ENCODE measurements around the gene SLC22A7.

SLC22A7 gene

DNA sequence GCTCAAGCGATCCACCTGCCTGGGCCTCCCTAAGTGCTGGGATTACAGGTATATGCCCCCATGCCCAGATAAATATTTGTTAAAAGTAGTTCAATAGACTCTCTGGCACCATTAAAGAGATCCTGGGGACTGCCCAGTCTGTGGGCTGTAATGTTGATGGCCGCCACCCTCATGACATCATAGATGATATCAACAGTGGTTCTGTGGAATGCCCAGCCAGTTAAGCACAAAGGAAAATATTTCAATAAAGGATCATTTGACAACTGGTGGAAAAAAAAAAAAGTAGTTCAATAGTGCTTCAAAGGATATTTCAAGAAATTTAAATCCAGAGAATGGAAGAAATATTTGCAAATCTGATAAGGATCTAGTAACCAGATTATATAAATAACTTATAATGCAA is 12.1 kb downstream of the SLC22A7 start:
- TF ChIP-seq, protein P1, sequence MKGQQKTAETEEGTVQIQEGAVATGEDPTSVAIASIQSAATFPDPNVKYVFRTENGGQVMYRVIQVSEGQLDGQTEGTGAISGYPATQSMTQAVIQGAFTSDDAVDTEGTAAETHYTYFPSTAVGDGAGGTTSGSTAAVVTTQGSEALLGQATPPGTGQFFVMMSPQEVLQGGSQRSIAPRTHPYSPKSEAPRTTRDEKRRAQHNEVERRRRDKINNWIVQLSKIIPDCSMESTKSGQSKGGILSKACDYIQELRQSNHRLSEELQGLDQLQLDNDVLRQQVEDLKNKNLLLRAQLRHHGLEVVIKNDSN (IDR thresholded peaks at IDR 0.05) = no peak
- TF ChIP-seq RAD21 (IDR thresholded peaks at IDR 0.05; ENCODE audit: low read depth) (no peak), MAX (IDR thresholded peaks at IDR 0.05) (no peak), EGR1 (IDR thresholded peaks at IDR 0.05) (no peak), FOXM1 (IDR thresholded peaks at IDR 0.05; ENCODE audit: borderline replicate concordance, low read depth) (no peak)

DNA sequence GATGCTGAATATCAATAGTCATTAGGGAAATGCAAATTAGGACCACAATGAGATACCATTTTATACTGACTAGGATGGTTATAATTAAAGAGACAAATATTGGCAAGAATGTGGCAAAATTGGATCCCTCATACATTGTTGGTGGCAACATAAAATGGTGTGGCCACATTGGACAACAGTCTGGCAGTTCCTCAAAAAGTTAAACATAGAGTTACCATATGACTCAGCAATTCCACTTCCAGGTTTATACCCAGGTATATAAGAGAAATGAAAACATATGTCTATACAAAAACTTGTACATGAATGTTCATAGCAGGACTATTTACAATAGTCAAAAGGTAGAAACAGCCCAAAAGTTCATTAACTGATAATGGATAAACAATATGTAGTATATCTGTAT is 12.6 kb downstream of the SLC22A7 start:
- TF ChIP-seq RAD21 (IDR thresholded peaks at IDR 0.05; ENCODE audit: low read depth) = no peak
- TF ChIP-seq FOXM1 (IDR thresholded peaks at IDR 0.05; ENCODE audit: borderline replicate concordance, low read depth) = no peak
- TF ChIP-seq, protein P1 (IDR thresholded peaks at IDR 0.05) = no peak
- no peak for TF ChIP-seq TEAD4 (IDR thresholded peaks at IDR 0.05)
- TF ChIP-seq TCF12 (IDR thresholded peaks at IDR 0.05; ENCODE audit: low read depth) = no peak
- TF ChIP-seq TAF1 (IDR thresholded peaks at IDR 0.05; ENCODE audit: low read depth) = no peak
- TF ChIP-seq EP300 (IDR thresholded peaks at IDR 0.05; ENCODE audit: borderline replicate concordance) = no peak
- no peak for TF ChIP-seq NFIC (IDR thresholded peaks at IDR 0.05)
- no peak for TF ChIP-seq ZBTB7A (IDR thresholded peaks at IDR 0.05; ENCODE audit: low read depth)
- no peak for TF ChIP-seq YY1 (IDR thresholded peaks at IDR 0.05; ENCODE audit: low read depth)
- no peak for TF ChIP-seq CEBPB (IDR thresholded peaks at IDR 0.05)
- no peak for TF ChIP-seq EGR1 (IDR thresholded peaks at IDR 0.05)
- no peak for TF ChIP-seq MAX (IDR thresholded peaks at IDR 0.05)

GRCh38 chr6:43311666-43312065 is 13.6 kb downstream of the SLC22A7 start:
- TF ChIP-seq ZBTB7A (IDR thresholded peaks at IDR 0.05; ENCODE audit: low read depth) = no peak
- no peak for TF ChIP-seq MAX (IDR thresholded peaks at IDR 0.05)
- no peak for TF ChIP-seq TCF12 (IDR thresholded peaks at IDR 0.05; ENCODE audit: low read depth)
- TF ChIP-seq EP300 (IDR thresholded peaks at IDR 0.05; ENCODE audit: borderline replicate concordance) = no peak

- no peak for TF ChIP-seq CEBPB (IDR thresholded peaks at IDR 0.05)
- no peak for TF ChIP-seq CREB1 (IDR thresholded peaks at IDR 0.05; ENCODE audit: low read depth)
- no peak for TF ChIP-seq TCF12 (IDR thresholded peaks at IDR 0.05; ENCODE audit: low read depth)
Measured at GRCh38 chr6:43313813-43314212, 15.8 kb downstream of the SLC22A7 start.

- no peak for TF ChIP-seq MAX (IDR thresholded peaks at IDR 0.05)
- TF ChIP-seq TAF1 (IDR thresholded peaks at IDR 0.05; ENCODE audit: low read depth) = no peak
Measured at GRCh38 chr6:43318011-43318410, 20.0 kb downstream of the SLC22A7 start.

GRCh38 chr6:43325876-43326275 is 27.8 kb downstream of the SLC22A7 start:
- TF ChIP-seq, protein P1 (IDR thresholded peaks at IDR 0.05) = no peak

GRCh38 chr6:43328528-43328927 is 30.5 kb downstream of the SLC22A7 start:
- TF ChIP-seq FOXM1 (IDR thresholded peaks at IDR 0.05; ENCODE audit: borderline replicate concordance, low read depth) (no peak), RAD21 (IDR thresholded peaks at IDR 0.05; ENCODE audit: low read depth) (no peak), YY1 (IDR thresholded peaks at IDR 0.05; ENCODE audit: low read depth) (no peak), TAF1 (IDR thresholded peaks at IDR 0.05; ENCODE audit: low read depth) (no peak)
- TF ChIP-seq, protein P1 (IDR thresholded peaks at IDR 0.05) = no peak

DNA sequence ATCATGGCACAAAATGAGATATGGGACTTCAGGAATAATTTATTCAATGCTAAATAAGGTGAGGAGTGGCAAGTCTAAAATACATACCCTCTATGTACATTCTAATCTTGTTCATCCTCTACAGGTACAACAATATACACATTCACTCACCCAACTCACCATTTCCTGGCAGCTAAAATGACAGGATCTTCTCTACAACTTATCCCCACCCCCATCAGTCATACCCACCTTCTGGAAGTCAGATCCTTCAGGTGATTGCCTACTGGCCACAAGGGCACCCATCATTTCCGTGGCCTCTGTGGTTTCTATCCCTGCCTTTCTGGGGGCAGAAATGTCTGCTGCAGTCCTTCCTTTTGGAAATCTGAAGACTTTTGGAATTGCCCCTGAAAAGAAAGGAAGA is 33.4 kb downstream of the SLC22A7 start:
- no peak for TF ChIP-seq NFIC (IDR thresholded peaks at IDR 0.05)
- TF ChIP-seq CEBPB (IDR thresholded peaks at IDR 0.05) = no peak
- TF ChIP-seq RAD21 (IDR thresholded peaks at IDR 0.05; ENCODE audit: low read depth) = no peak
- TF ChIP-seq ZBTB7A (IDR thresholded peaks at IDR 0.05; ENCODE audit: low read depth) = no peak

DNA sequence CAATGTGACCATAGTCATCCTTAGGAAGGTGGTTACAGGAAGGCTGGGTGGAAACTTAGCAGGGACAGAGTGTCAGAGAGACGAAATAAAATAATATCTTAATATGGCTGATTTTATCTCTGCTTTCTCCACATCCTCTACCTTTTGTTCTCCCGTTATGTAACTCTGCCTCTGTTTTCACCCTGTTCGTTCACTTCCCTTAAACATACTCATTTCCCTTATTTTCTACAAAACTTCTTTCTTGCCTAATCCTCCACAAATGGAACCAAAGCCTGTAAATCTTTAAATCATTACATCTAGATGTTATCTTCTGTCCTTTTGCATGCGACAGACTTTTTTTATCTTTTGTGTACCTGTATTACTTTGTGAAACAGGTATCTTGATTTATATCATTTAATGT is 33.8 kb downstream of the SLC22A7 start:
- TF ChIP-seq CEBPB (IDR thresholded peaks at IDR 0.05) (no peak), CREB1 (IDR thresholded peaks at IDR 0.05; ENCODE audit: low read depth) (no peak), EGR1 (IDR thresholded peaks at IDR 0.05) (no peak), TCF12 (IDR thresholded peaks at IDR 0.05; ENCODE audit: low read depth) (no peak), TEAD4 (IDR thresholded peaks at IDR 0.05) (no peak), ZBTB7A (IDR thresholded peaks at IDR 0.05; ENCODE audit: low read depth) (no peak), YY1 (IDR thresholded peaks at IDR 0.05; ENCODE audit: low read depth) (no peak), RAD21 (IDR thresholded peaks at IDR 0.05; ENCODE audit: low read depth) (no peak), MAX (IDR thresholded peaks at IDR 0.05) (no peak), TAF1 (IDR thresholded peaks at IDR 0.05; ENCODE audit: low read depth) (no peak), FOXM1 (IDR thresholded peaks at IDR 0.05; ENCODE audit: borderline replicate concordance, low read depth) (no peak), EP300 (IDR thresholded peaks at IDR 0.05; ENCODE audit: borderline replicate concordance) (no peak)

All from Ishikawa (cell line).